Measurements from ENCODE around the gene SYNE2.
"Not testable (repeated sequence)": the region's sequence is repeated elsewhere in the genome, so short reads cannot be mapped to it uniquely, and the experiment has no call there.

SYNE2 gene

DNA sequence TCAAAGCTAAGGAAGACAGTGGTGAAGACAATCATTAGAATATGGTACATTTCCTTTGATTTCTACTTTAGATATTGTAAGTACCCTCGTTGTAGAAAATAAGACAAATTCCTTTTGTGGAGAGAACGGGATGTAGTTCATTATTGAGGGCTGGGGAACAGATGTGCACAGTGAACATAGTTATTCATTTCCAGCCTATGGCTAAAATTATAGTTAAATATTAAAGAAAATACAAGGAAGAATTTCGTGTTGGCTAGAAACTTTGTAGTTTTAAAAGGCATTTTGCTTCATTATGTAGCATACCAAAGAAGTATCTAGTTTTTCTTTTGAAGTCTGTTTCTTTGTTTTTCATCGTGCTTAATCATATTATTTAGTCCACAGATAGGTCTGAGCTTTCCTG lies 239.5 kb downstream of the SYNE2 start:
- no peak for DNase-seq

GRCh38 chr14:64092940-64093339 lies 240.1 kb downstream of the SYNE2 start:
- DNase-seq = no peak

DNA sequence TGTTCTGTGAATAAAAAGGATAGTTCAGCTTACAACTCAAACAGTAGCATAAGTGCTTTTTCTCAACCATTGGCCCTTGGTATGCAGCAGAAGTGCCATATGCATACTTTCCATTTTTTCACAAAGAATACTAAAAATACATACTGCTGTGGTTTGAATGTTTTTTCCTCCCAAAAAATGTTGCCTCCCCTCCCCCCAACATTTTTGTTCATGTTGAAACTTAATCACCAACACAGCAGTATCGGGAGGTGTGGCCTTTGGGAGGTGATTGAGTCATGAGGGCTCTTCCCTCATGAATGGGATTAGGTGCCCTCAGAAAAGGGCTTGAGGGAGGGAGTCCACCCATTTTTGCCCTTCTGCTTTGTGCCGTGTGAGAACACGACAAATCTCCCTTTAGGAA lies 242.8 kb downstream of the SYNE2 start:
- DNase-seq = no peak

GRCh38 chr14:64098120-64098519 lies 245.3 kb downstream of the SYNE2 start:
- no peak for DNase-seq

DNA sequence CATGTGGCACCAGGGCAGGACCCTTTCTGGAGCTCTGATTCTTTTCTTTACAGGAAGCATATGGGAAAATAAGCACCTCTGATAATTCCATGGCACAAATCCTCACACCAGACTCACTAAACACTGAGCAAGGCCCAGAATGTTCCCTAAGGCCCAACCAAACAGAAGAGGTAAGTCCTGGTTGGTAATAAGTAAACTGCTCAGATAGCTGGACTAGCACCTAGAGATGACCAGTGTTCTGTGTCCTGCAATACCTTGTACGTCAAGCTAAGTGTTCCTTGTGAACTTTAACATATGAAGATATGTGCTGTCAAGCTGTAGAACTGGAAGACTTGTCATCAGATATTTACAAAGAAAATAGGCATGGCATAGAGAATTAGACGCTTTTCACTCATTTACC lies 254.6 kb downstream of the SYNE2 start:
- DNase-seq = no peak

DNA sequence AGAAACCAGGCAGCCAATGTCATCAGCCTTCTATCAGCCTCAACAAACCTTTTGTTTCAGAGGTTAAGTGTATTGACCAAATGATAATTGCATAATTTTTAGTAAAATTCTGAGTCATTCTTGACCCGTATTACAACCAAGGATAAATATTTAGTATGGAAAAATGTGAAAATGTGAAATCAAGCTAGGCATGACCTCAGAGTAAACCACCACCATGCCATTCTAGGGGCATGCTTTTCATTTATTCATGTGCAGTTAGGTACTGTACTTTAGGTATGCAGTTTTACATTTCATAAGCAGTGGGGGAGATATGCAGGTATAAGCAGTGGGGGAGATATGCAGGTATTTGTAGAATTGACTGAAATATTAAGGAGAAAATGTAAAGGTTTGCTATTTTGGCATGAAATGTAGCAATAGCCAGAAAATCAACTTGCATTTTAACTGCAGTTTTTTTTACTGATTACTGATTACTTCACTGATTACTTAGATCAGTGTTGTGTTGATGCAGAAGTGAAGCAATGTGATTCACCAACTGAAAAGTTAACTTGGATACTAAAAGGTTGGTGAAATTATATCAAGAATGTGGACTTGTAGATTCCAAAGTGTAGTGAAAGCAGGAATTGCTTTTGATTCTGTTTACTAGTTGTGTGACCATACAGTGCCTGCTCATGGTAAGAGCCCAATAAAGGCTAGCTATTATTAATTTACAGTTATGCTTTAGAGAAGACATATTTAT lies 257.2 kb downstream of the SYNE2 start:
- DNase-seq = no peak

DNA sequence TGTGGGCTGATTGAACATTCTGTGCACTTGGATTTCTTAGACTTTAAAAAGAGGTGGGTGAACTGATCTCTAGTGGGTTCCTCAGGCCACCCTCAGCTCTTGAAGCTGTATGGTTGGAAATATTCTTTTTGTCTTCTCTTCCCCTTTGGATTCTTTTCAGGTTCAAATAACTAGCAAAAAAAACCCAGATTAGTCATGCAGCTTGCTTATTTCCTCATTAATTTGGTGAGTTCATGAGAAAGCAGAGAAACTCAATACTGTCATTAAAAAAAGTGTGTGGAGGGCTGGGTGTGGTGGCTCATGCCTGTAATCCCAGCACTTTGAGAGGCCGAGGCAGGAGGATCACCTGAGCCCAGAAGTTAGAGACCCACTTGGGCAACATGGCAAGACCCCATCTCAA lies 258.0 kb downstream of the SYNE2 start:
- DNase-seq = no peak

DNA sequence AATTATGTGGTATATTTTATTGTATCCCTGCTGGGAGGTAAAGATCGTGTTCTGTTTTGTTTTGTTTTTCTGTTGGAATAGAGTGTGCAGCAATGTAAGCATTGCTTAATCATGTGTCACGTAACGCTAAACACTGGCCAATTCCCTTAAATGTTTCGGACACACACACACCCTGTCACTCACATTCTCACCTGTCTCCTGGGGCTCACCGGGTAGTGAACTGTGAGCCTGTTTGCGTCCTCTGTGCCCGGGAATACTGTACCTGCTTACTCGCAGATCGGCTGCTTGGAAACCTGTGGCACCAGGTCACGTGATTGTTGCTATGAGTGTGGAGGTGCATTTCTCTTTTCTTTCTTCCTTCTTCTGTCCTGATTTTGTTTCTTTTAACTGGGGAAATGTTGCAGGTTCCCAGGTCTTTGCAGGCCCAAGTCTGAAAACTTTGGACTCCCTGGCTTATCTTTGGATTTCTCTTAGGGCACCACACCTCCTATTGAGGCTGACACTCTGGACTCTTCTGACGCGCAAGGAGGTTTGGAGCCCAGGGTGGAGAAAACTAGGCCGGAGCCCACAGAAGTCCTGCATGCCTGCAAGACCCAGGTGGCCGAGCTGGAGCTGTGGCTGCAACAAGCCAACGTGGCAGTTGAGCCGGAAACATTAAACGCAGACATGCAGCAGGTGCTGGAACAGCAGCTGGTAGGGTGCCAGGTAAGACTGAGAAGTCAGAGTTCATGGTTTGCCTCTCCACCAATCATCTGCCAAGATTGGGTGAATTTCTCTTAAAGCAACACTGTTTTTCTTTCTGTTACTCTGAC lies 260.3 kb downstream of the SYNE2 start:
- no peak for DNase-seq

- no peak for DNase-seq
Measured at GRCh38 chr14:64114166-64114565, 261.4 kb downstream of the SYNE2 start.

GRCh38 chr14:64114796-64115195 lies 262.0 kb downstream of the SYNE2 start:
- no peak for DNase-seq

GRCh38 chr14:64115401-64115800 lies 262.6 kb downstream of the SYNE2 start:
- DNase-seq = no peak

DNA sequence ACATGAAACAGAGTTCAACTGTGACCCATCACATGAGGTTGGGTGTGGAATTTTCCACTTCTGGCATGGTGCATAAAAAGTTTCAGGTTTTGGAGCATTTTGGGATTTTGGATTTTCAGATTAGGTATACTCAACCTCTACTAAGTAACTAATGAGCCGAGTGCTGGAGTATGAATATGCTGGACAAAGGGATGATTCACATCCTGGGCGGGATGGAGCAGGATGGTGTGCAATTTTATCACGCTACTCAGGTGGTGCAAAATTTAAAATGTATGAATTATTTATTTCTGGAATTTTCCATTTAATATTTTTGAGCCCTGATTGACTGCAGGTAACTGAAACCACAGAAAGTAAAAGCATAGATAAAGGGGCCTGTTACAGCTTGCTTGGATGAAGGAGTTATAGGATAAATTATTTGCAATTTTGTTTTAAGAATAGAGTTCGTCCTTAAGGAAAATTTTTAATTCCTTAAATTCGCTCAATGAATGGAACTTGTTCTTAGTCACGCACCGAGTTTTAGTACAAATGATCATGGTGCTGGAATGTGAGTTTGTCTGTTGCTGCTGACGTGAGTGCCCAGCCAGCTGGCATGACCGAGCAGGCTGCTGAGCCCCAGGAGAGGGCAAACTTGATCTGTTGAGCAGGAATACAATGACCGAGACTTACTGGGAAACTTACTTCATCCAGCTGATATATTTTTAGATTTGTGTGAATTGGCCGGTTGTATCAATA lies 265.0 kb downstream of the SYNE2 start:
- DNase-seq = no peak

DNA sequence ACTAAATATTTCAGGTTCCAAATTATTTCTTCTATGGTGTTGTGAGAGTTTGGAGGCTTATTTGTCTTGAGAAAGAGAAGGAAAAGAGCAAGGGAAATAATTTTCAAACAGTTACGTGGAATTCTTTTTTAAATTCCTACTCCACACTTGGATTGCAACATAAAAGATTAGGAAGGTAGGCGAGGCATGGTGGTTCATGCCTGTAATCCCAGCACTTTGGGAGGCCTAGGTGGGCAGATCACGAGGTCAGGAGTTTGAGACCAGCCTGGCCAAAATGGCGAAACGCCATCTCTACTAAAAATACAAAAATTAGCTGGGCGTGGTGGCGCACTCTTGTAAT lies 265.6 kb downstream of the SYNE2 start:
- not testable (repeated sequence) for DNase-seq

DNA sequence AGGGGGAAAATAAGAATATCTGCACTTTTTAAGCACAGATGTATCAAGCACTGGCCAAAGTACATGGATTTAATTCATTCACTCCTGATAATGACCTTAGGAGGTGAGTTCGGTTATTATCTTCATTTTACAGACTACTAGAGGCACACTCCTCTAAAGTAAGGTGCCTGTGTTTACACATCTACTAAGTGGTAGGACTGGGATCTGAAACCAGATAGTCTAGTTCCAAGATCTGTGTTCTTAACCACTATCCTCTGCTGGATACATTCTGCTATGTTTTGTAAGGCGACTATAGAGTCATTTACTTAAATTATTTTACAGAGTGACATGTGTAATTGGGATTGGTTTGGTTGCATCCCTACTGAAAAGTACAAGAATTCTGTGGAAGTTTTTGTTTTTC lies 266.1 kb downstream of the SYNE2 start:
- DNase-seq = no peak

DNA sequence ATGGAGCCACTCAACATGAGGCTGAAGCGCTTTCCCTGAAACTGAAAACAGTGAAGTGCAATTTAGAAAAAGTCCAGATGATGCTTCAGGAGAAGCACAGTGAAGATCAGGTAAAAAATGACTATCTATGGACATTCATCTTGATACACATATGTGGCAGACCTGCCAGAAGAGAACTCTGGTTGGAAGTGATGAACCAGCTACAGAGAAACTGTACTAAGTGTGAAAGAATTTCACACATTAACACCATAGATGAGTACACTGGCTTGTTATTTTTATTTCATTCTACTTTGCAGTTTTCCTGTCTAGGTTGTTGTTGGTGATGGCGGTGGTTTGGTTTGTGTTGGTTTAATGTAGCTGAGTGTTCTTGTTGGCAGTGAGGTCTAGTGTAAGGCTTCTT lies 266.7 kb downstream of the SYNE2 start:
- DNase-seq = no peak

- DNase-seq = no peak
Measured at GRCh38 chr14:64119980-64120379, 267.2 kb downstream of the SYNE2 start.

- no peak for DNase-seq
Measured at GRCh38 chr14:64123241-64123822, 270.5 kb downstream of the SYNE2 start.

DNA sequence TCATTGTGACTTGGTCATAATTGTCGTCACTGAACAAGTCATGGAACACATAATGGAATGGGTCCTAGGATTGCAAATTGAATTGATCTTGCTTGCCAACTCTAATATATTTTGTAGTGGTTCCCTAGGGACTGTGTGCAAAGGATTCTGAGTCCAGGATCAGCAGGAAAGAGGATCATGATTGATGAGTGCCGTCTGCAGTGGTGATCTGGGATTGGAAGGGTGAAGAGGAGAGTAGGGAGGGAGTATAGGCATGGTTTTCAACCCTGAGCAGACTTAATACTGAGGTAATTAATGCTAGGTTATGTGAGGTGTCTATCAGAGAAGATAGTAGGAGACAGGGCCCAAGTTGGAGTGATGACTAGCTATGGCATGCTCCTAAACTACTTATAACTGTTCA lies 272.5 kb downstream of the SYNE2 start:
- DNase-seq = no peak

DNA sequence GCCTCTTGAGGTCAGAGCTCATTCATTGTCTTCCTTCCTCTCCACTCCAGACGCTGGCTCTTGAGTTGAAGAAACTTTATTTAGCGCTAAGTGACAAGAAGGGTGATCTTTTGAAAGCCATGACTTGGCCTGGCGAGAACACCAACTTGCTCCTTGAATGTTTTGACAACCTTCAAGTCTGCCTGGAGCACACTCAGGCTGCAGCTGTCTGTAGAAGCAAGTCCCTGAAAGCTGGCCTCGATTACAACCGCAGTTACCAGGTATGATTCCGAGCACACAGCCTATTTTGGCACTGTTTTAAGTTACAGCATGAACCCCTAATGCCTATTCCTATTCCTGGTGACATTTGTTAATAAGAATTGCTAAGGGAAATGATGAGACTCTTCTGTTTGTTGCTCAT lies 273.7 kb downstream of the SYNE2 start:
- DNase-seq = no peak

DNA sequence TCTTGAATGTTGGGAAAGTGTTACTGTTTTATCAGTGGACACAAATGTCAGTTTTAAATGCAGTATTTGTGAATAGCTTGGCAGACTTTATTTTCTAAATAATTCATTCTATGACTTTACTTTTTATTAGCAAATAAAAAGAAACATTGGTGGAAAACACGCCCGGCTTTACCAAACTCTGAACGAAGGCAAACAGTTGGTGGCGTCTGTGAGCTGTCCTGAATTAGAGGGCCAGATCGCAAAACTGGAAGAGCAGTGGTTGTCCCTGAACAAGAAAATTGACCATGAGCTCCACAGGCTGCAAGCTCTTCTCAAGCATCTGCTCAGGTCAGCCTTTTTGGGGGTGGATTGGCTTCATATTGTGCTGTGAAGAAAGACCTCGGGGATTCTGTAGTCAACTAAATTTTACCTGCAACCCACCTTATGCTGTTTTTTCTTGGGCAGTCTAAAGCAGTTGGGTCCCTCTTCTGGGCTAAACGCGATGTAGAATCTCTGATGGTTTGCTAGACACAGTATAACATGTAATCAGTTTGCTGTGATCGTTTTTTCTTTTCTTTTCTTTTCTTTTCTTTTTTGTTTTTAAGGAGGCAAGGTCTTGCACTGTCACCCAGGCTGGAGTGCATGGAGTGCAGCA lies 285.0 kb downstream of the SYNE2 start:
- no peak for DNase-seq

- no peak for DNase-seq
Measured at GRCh38 chr14:64147126-64147790, 294.5 kb downstream of the SYNE2 start.

GRCh38 chr14:64149921-64150320 lies 297.1 kb downstream of the SYNE2 start:
- no peak for DNase-seq

DNA sequence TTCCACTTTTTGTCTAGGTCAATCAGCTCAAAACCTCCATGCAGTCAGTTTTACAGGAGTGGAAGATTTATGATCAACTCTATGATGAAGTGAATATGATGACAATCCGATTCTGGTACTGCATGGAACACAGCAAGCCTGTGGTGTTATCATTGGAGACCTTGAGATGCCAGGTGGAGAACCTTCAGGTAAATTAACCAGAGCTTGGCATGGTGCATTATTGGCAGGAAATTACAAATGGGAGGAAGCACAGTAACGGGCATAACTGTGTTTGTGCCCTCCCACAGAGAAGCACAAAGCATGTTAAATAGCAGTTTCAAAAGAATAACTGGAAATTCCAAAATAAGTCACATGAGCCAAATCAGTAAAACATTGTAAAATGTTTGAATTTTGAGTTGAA lies 305.8 kb downstream of the SYNE2 start:
- DNase-seq = no peak
